AG20443 (cell line): ENCODE data around the gene RET.
A peak's percentile ranks its signal among the peaks of the same experiment; 100 is the strongest.
"Not testable (repeated sequence)": the region's sequence is repeated elsewhere in the genome, so short reads cannot be mapped to it uniquely, and the experiment has no call there.

Experiments
- DNase-seq: peaks from one replicate; pipeline ENCODE4 v3.0.0; 2012; ENCODE audit warnings: low spot score, mixed read lengths

The RET gene

GRCh38 chr10:43078175-43078985, 1.5 kb downstream of the RET start:
- DNase-seq: no peak

- DNase-seq: peak; percentile 49
Observed at GRCh38 chr10:43078986-43079273, 2.1 kb downstream of the RET start.

GRCh38 chr10:43079856-43080255, 3.0 kb downstream of the RET start:
- no peak for DNase-seq

GRCh38 chr10:43082087-43082486, 5.2 kb downstream of the RET start:
- DNase-seq: no peak

- DNase-seq: no peak
Observed at GRCh38 chr10:43082746-43083145, 5.9 kb downstream of the RET start.

GRCh38 chr10:43083764-43084163, 6.9 kb downstream of the RET start:
- no peak for DNase-seq

GRCh38 chr10:43084812-43085211, 7.9 kb downstream of the RET start:
- DNase-seq: no peak

- no peak for DNase-seq
Observed at GRCh38 chr10:43086321-43086942, 9.6 kb downstream of the RET start.

GRCh38 chr10:43089519-43089918, 12.7 kb downstream of the RET start:
- DNase-seq: no peak

GRCh38 chr10:43090188-43090587, 13.3 kb downstream of the RET start:
- no peak for DNase-seq

GRCh38 chr10:43090664-43091063, 13.8 kb downstream of the RET start:
- DNase-seq: no peak

- no peak for DNase-seq
Observed at GRCh38 chr10:43091846-43092245, 15.0 kb downstream of the RET start.

- DNase-seq: peak; percentile 53
Observed at GRCh38 chr10:43093423-43094076, 16.7 kb downstream of the RET start.

GRCh38 chr10:43094085-43094484, 17.2 kb downstream of the RET start:
- no peak for DNase-seq

- DNase-seq: not testable (repeated sequence)
Observed at GRCh38 chr10:43099339-43099738, 22.5 kb downstream of the RET start.

- no peak for DNase-seq
Observed at GRCh38 chr10:43099928-43100327, 23.1 kb downstream of the RET start.

- no peak for DNase-seq
Observed at GRCh38 chr10:43100366-43100765, 23.5 kb downstream of the RET start.

- no peak for DNase-seq
Observed at GRCh38 chr10:43102063-43102828, 25.4 kb downstream of the RET start.

GRCh38 chr10:43105102-43105955, 28.5 kb downstream of the RET start:
- peak; percentile 95 for DNase-seq

- no peak for DNase-seq
Observed at GRCh38 chr10:43105956-43106229, 29.0 kb downstream of the RET start.

- no peak for DNase-seq
Observed at GRCh38 chr10:43106256-43107091, 29.6 kb downstream of the RET start.
